ENCODE measurements around the gene PILRA. TPM values are rescaled to one million over a fixed set of nuclear protein-coding genes. Genes with fewer than 3 reads are reported as not detected.

The PILRA gene
- total and polyA plus RNA-seq, 2 donors from 2014 or later, result 15.4 to 18.8 TPM

GRCh38 chr7:100425347-100425746 is 52.1 kb downstream of the PILRA start:
- FAIRE-seq (no peak), DNase-seq (no peak)
- H3K36me3 ChIP-seq (ENCODE audit: control insufficient read depth in 2 of 3, insufficient read depth in 3 of 3, low read length in 3 of 3), result no peaks in the 10 kb centered on the region
- H3K27me3 ChIP-seq (ENCODE audit: control insufficient read depth, insufficient read depth, low read length), result no peaks in the 10 kb centered on the region
- no peak overlapping the region for H3K4me3 ChIP-seq (ENCODE audit: low read length in 3 of 3)
- intact Hi-C loops (cut with DNase I), result no loop called here
- H3K9ac ChIP-seq (ENCODE audit: low read length in 3 of 3), result no peak overlapping the region
- H3K27ac ChIP-seq (ENCODE audit: low read depth in 2 of 2, low read length in 2 of 2), result no peak overlapping the region
- no peaks in the 10 kb centered on the region for H3K9me3 ChIP-seq (ENCODE audit: control insufficient read depth in 2 of 3, insufficient read depth in 1 of 3, low read length in 3 of 3)
- no peaks in the 10 kb centered on the region for H3K4me1 ChIP-seq (ENCODE audit: control insufficient read depth in 2 of 3, insufficient read depth in 2 of 3, low read depth in 1 of 3, low read length in 3 of 3)
- no peak for TF ChIP-seq CTCF (IDR thresholded peaks at IDR 0.05; ENCODE audit: borderline replicate concordance, extremely low read depth, insufficient read depth)

GRCh38 chr7:100426516-100426915 is 53.2 kb downstream of the PILRA start:
- H3K4me1 ChIP-seq (ENCODE audit: control insufficient read depth in 2 of 3, insufficient read depth in 2 of 3, low read depth in 1 of 3, low read length in 3 of 3), result peaks cover 0 to 10% (median 7%) of the 10 kb centered on the region in 3 donors
- no peaks in the 10 kb centered on the region for H3K9me3 ChIP-seq (ENCODE audit: control insufficient read depth in 2 of 3, insufficient read depth in 1 of 3, low read length in 3 of 3)
- H3K9ac ChIP-seq (ENCODE audit: low read length in 3 of 3), result no peak overlapping the region
- H3K4me3 ChIP-seq (ENCODE audit: low read length in 3 of 3), result no peak overlapping the region
- no peak for TF ChIP-seq CTCF (IDR thresholded peaks at IDR 0.05; ENCODE audit: borderline replicate concordance, extremely low read depth, insufficient read depth)
- FAIRE-seq (no peak), DNase-seq (no peak)
- intact Hi-C loops (cut with DNase I), result no loop called here
- H3K27me3 ChIP-seq (ENCODE audit: control insufficient read depth, insufficient read depth, low read length), result no peaks in the 10 kb centered on the region
- no peak overlapping the region for H3K27ac ChIP-seq (ENCODE audit: low read depth in 2 of 2, low read length in 2 of 2)
- H3K36me3 ChIP-seq (ENCODE audit: control insufficient read depth in 2 of 3, insufficient read depth in 3 of 3, low read length in 3 of 3), result no peaks in the 10 kb centered on the region

GRCh38 chr7:100427762-100428198 is 54.5 kb downstream of the PILRA start:
- no peaks in the 10 kb centered on the region for H3K27me3 ChIP-seq (ENCODE audit: control insufficient read depth, insufficient read depth, low read length)
- peak overlapping the region; percentile 89 to 96 (median 90) for H3K4me3 ChIP-seq (ENCODE audit: low read length in 3 of 3)
- H3K9me3 ChIP-seq (ENCODE audit: control insufficient read depth in 2 of 3, insufficient read depth in 1 of 3, low read length in 3 of 3), result no peaks in the 10 kb centered on the region
- peaks cover 0 to 20% (median 14%) of the 10 kb centered on the region in 3 donors for H3K4me1 ChIP-seq (ENCODE audit: control insufficient read depth in 2 of 3, insufficient read depth in 2 of 3, low read depth in 1 of 3, low read length in 3 of 3)
- TF ChIP-seq CTCF (IDR thresholded peaks at IDR 0.05; ENCODE audit: borderline replicate concordance, extremely low read depth, insufficient read depth), result peak; percentile 0
- H3K9ac ChIP-seq (ENCODE audit: low read length in 3 of 3), result no peak overlapping the region
- H3K36me3 ChIP-seq (ENCODE audit: control insufficient read depth in 2 of 3, insufficient read depth in 3 of 3, low read length in 3 of 3), result peaks cover 0 to under 1% (median 0%) of the 10 kb centered on the region in 3 donors
- peak overlapping the region; percentile 100 for H3K27ac ChIP-seq (ENCODE audit: low read depth in 2 of 2, low read length in 2 of 2)
- intact Hi-C loops (cut with DNase I), result no loop called here
- FAIRE-seq (no peak), DNase-seq (no peak)
